ENCODE measurements around the gene UACA.

The UACA gene

GRCh38 chr15:70712271-70712670 lies 51.1 kb downstream of the UACA start:
- H3K9ac ChIP-seq (ENCODE audit: low read length), result no peak overlapping the region
- no peaks in the 10 kb centered on the region for H3K4me1 ChIP-seq (ENCODE audit: low read length)
- no peak for TF ChIP-seq EZH2phosphoT487 (IDR thresholded peaks at IDR 0.05; ENCODE audit: low read depth)
- no peak overlapping the region for H2AFZ ChIP-seq (ENCODE audit: low read depth, low read length)
- no peaks in the 10 kb centered on the region for H3K79me2 ChIP-seq (ENCODE audit: low read length)
- H4K20me1 ChIP-seq (ENCODE audit: insufficient read depth, low read length), result no peaks in the 10 kb centered on the region
- H3K4me3 ChIP-seq (ENCODE audit: low read length), result no peak overlapping the region
- no peak overlapping the region for H3K4me2 ChIP-seq (ENCODE audit: low read length)
- H3K27ac ChIP-seq (ENCODE audit: low read length), result no peak overlapping the region
- H3K36me3 ChIP-seq (replicated peaks; ENCODE audit: low read depth, low read length), result no peaks in the 10 kb centered on the region
- H3K9me3 ChIP-seq (ENCODE audit: insufficient read depth, low read length), result no peaks in the 10 kb centered on the region
- peaks cover 30% of the 10 kb centered on the region for H3K27me3 ChIP-seq (ENCODE audit: low read depth, low read length)

- H3K36me3 ChIP-seq (replicated peaks; ENCODE audit: low read depth, low read length), result no peaks in the 10 kb centered on the region
- H3K9ac ChIP-seq (ENCODE audit: low read length), result no peak overlapping the region
- no peaks in the 10 kb centered on the region for H4K20me1 ChIP-seq (ENCODE audit: insufficient read depth, low read length)
- no peak overlapping the region for H2AFZ ChIP-seq (ENCODE audit: low read depth, low read length)
- no peak overlapping the region for H3K4me2 ChIP-seq (ENCODE audit: low read length)
- peaks cover 42% of the 10 kb centered on the region for H3K27me3 ChIP-seq (ENCODE audit: low read depth, low read length)
- no peak overlapping the region for H3K27ac ChIP-seq (ENCODE audit: low read length)
- H3K4me1 ChIP-seq (ENCODE audit: low read length), result no peaks in the 10 kb centered on the region
- H3K4me3 ChIP-seq (ENCODE audit: low read length), result no peak overlapping the region
- H3K79me2 ChIP-seq (ENCODE audit: low read length), result no peaks in the 10 kb centered on the region
- H3K9me3 ChIP-seq (ENCODE audit: insufficient read depth, low read length), result no peaks in the 10 kb centered on the region
- TF ChIP-seq EZH2phosphoT487 (IDR thresholded peaks at IDR 0.05; ENCODE audit: low read depth), result no peak
- TF ChIP-seq, protein P1, sequence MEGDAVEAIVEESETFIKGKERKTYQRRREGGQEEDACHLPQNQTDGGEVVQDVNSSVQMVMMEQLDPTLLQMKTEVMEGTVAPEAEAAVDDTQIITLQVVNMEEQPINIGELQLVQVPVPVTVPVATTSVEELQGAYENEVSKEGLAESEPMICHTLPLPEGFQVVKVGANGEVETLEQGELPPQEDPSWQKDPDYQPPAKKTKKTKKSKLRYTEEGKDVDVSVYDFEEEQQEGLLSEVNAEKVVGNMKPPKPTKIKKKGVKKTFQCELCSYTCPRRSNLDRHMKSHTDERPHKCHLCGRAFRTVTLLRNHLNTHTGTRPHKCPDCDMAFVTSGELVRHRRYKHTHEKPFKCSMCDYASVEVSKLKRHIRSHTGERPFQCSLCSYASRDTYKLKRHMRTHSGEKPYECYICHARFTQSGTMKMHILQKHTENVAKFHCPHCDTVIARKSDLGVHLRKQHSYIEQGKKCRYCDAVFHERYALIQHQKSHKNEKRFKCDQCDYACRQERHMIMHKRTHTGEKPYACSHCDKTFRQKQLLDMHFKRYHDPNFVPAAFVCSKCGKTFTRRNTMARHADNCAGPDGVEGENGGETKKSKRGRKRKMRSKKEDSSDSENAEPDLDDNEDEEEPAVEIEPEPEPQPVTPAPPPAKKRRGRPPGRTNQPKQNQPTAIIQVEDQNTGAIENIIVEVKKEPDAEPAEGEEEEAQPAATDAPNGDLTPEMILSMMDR (IDR thresholded peaks at IDR 0.05; ENCODE audit: low read depth, low read length), result no peak
Measured at GRCh38 chr15:70710714-70711113, 52.6 kb downstream of the UACA start.

DNA sequence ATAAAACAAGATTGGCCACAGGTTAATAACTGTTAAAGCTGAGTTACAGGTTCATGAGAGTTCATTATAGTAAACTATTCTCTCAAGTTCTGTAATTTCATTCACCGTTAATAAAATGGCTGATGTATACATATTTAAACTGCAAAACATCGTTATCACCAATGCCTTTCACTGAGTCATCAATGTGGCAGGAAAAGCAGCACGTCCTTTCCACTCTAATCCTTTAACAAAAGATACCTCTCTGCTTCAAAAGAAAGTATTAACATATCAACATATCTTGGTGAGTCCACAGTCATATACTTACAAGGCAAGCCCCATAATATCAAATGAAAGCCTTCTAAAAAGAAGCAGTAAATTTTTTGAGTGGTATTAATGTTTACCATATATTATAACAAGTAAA lies 54.5 kb downstream of the UACA start:
- no peaks in the 10 kb centered on the region for H3K9me3 ChIP-seq (ENCODE audit: insufficient read depth, low read length)
- H3K36me3 ChIP-seq (replicated peaks; ENCODE audit: low read depth, low read length), result no peaks in the 10 kb centered on the region
- H3K27me3 ChIP-seq (ENCODE audit: low read depth, low read length), result peaks cover 44% of the 10 kb centered on the region
- no peak overlapping the region for H3K9ac ChIP-seq (ENCODE audit: low read length)
- no peaks in the 10 kb centered on the region for H4K20me1 ChIP-seq (ENCODE audit: insufficient read depth, low read length)
- no peaks in the 10 kb centered on the region for H3K4me1 ChIP-seq (ENCODE audit: low read length)
- no peak overlapping the region for H2AFZ ChIP-seq (ENCODE audit: low read depth, low read length)
- H3K4me3 ChIP-seq (ENCODE audit: low read length), result no peak overlapping the region
- H3K79me2 ChIP-seq (ENCODE audit: low read length), result no peaks in the 10 kb centered on the region
- no peak overlapping the region for H3K4me2 ChIP-seq (ENCODE audit: low read length)
- H3K27ac ChIP-seq (ENCODE audit: low read length), result no peak overlapping the region
- TF ChIP-seq EZH2phosphoT487 (IDR thresholded peaks at IDR 0.05; ENCODE audit: low read depth), result no peak
- TF ChIP-seq, protein P1 (IDR thresholded peaks at IDR 0.05; ENCODE audit: low read depth, low read length), result no peak

- Histone ChIP-seq H2AFZ (ENCODE audit: low read depth, low read length) (no peak overlapping the region), H4K20me1 (ENCODE audit: insufficient read depth, low read length) (no peaks in the 10 kb centered on the region), H3K9ac (ENCODE audit: low read length) (no peak overlapping the region), H3K4me1 (ENCODE audit: low read length) (no peaks in the 10 kb centered on the region), H3K4me2 (ENCODE audit: low read length) (no peak overlapping the region), H3K27me3 (ENCODE audit: low read depth, low read length) (peaks cover 46% of the 10 kb centered on the region), H3K9me3 (ENCODE audit: insufficient read depth, low read length) (no peaks in the 10 kb centered on the region), H3K27ac (ENCODE audit: low read length) (no peak overlapping the region), H3K36me3 (replicated peaks; ENCODE audit: low read depth, low read length) (no peaks in the 10 kb centered on the region), H3K79me2 (ENCODE audit: low read length) (no peaks in the 10 kb centered on the region), H3K4me3 (ENCODE audit: low read length) (no peak overlapping the region)
- TF ChIP-seq, protein P1 (IDR thresholded peaks at IDR 0.05; ENCODE audit: low read depth, low read length), result no peak
- no peak for TF ChIP-seq EZH2phosphoT487 (IDR thresholded peaks at IDR 0.05; ENCODE audit: low read depth)
Measured at GRCh38 chr15:70707686-70708300, 55.6 kb downstream of the UACA start.

Measured in OCI-LY3 (cell line).